Activated T-cell treated with anti-CD3 and anti-CD28 coated beads for 4 hours (primary cell): ENCODE results near the gene BRCA1.
"Not testable (repeated sequence)": the region's sequence is repeated elsewhere in the genome, so short reads cannot be mapped to it uniquely, and the experiment has no call there.

Experiments used
- DNase-seq: peaks from one replicate; pipeline ENCODE4 v3.0.0-alpha.2; 2020

Gene BRCA1

GRCh38 chr17:43000894-43001293 lies 124.3 kb downstream of the BRCA1 start:
- DNase-seq: not testable (repeated sequence)

- no peak for DNase-seq
These were observed 126.1 kb downstream of the BRCA1 start for GRCh38 chr17:42999003-42999525.

DNA sequence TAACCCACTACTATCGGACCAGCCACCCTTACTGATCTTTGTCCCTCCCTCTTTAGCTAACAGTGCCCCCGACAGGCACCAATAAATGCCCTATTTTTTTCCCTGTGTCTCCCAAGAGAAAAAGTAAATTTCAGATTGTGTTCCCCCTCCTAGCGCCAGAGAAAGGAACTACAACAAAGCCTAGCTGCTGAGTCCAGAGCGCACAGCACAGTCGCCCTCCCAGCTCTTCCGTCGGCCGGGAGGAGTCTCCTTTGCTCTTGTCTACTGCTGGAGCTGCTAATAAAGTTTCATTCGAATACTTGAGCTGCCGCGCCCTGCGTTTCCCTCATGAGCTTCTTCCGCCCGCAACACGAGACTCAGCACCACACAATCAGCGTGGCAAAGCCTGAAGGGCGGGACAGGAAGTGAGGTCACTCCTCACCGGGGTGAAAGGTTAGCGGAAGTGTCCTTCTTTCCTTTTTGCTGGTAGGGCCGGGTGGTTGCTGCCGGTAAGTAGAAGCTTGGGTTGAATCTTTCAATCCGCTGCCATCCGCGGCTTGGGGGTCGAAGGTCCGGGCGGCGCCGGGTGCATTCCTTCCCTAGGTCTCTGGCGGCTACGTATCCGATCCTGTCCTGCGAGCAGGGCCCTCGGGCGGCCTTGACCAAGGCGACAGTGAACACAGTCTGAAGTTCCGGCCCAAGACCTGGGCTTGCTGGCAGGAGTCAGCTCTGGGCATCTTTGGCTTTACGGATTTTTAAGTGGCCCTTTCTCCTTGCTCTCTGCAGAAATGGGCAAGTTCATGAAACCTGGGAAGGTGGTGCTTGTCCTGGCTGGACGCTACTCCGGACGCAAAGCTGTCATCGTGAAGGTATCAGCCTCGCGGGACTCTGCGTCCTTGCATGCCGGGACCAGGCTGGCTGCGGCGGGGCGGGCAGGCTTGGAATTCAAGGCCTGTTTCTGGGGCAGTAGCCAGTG lies 126.9 kb downstream of the BRCA1 start, which contains the start of gene RPL27:
RPL27 (plus strand) TSS at position 436 of the 955 bp plus-strand sequence; CDS start at position 768, 332 bp downstream.
- peak; percentile 98 for DNase-seq

GRCh38 chr17:42997390-42997983 lies 127.7 kb downstream of the BRCA1 start:
- no peak for DNase-seq
